Melanocyte of skin (primary cell): ENCODE measurements around the gene SOX12. TPM values are rescaled to one million over a fixed set of nuclear protein-coding genes. Genes with fewer than 3 reads are reported as not detected.

Experiments used
- total RNA-seq, 2 donors: library from RNA; depleted of rRNA; stranded (reverse); fragments of >200 nt; gene quantifications; 2 replicates each; pipeline ENCODE4 v1.2.3, GENCODE V29; 2012

The SOX12 gene
- total RNA-seq: 1 to 10 TPM; 6.2 to 6.7 TPM

GRCh38 chr20:325045-325888 lies at the start of gene SOX12:
SOX12 (plus strand) TSS chr20:325552; CDS start chr20:325925, 373 bp downstream.

GRCh38 chr20:290084-290831 lies 35.1 kb upstream of the SOX12 start, which contains the start of gene C20orf96:
C20orf96 (minus strand) TSS chr20:290750; CDS start chr20:290610, 140 bp downstream.

GRCh38 chr20:297098-297924 lies 28.0 kb upstream of the SOX12 start, which contains the start of gene ZCCHC3:
ZCCHC3 (plus strand) TSS chr20:297570; CDS start chr20:297587, 17 bp downstream.

GRCh38 chr20:346640-347316 lies 21.4 kb downstream of the SOX12 start, which contains the start of gene NRSN2:
NRSN2 (plus strand) TSS chr20:347111; CDS start chr20:349644, 2,533 bp downstream.

Other genes with a start within 250 kb of the SOX12 start
- not detected for gene DEFB125, start 237.9 kb upstream of the SOX12 start, total RNA-seq
- not detected for gene DEFB126, start 183.0 kb upstream of the SOX12 start, total RNA-seq
- not detected for gene DEFB127, start 168.1 kb upstream of the SOX12 start, total RNA-seq
- not detected for gene DEFB128, start 135.8 kb upstream of the SOX12 start, total RNA-seq
- under 1 TPM in 1 of 2 donors, not detected in 1; 0.34 TPM for gene DEFB129, start 98.3 kb upstream of the SOX12 start, total RNA-seq
- gene DEFB132, start 67.8 kb upstream of the SOX12 start, total RNA-seq: not detected
- 1 to 10 TPM; 2.8 to 3.7 TPM for gene C20orf96, start 34.8 kb upstream of the SOX12 start, total RNA-seq
- 10 to 100 TPM in 1 of 2 donors, 1 to 10 TPM in 1; 8.3 to 10.3 TPM for gene ZCCHC3, start 28.0 kb upstream of the SOX12 start, total RNA-seq
- 10 to 100 TPM; 69.9 to 98.6 TPM for gene NRSN2, start 21.6 kb downstream of the SOX12 start, total RNA-seq
- 10 to 100 TPM; 24.8 to 46.6 TPM for gene TRIB3, start 55.2 kb downstream of the SOX12 start, total RNA-seq
- gene RBCK1, start 82.7 kb downstream of the SOX12 start, total RNA-seq: 100 to 1,000 TPM in 1 of 2 donors, 10 to 100 TPM in 1; 98.2 to 102 TPM
- gene TBC1D20, start 137.0 kb downstream of the SOX12 start, total RNA-seq: 10 to 100 TPM; 47.3 to 55.1 TPM
- 10 to 100 TPM; 87.1 to 91.2 TPM for gene CSNK2A1, start 218.2 kb downstream of the SOX12 start, total RNA-seq